Measurements from ENCODE around the gene NELFB. TPM values are rescaled to one million over a fixed set of nuclear protein-coding genes. Genes with fewer than 3 reads are reported as not detected.

NELFB gene
- total and polyA plus RNA-seq, 4 donors, result 4.7 to 24.6 (median 18.1) TPM

GRCh38 chr9:137297966-137298365 is 42.8 kb downstream of the NELFB start:
- no peak for DNase-seq (ENCODE audit: low spot score)
- Histone ChIP-seq H3K27ac (ENCODE audit: low read depth in 1 of 2, low read length in 2 of 2) (peak overlapping the region in 1 of 2 donors; percentile 54), H3K36me3 (ENCODE audit: control insufficient read depth in 4 of 4, insufficient read depth in 3 of 4, low read depth in 1 of 4, low read length in 3 of 4) (no peaks in the 10 kb centered on the region), H3K9me3 (ENCODE audit: control insufficient read depth in 4 of 4, low read length in 3 of 4) (no peaks in the 10 kb centered on the region), H3K27me3 (ENCODE audit: control insufficient read depth in 4 of 4, insufficient read depth in 4 of 4, low read length in 3 of 4) (peaks cover 0 to 3% (median 0%) of the 10 kb centered on the region in 4 donors), H3K4me1 (ENCODE audit: control insufficient read depth in 4 of 4, insufficient read depth in 4 of 4, low read length in 3 of 4) (peaks cover 14 to 69% (median 35%) of the 10 kb centered on the region in 4 donors), H3K4me3 (ENCODE audit: low read depth in 1 of 3, low read length in 3 of 3) (no peak overlapping the region), H3K9ac (ENCODE audit: low read depth in 1 of 2, low read length in 2 of 2) (no peak overlapping the region)
- TF ChIP-seq FOXA1 (IDR thresholded peaks at IDR 0.05), result no peak
- no peak for TF ChIP-seq MAX (IDR thresholded peaks at IDR 0.05)
- TF ChIP-seq ATF3 (IDR thresholded peaks at IDR 0.05), result no peak
- 64% methylated on average over 7 of the region's 7 CpGs for WGBS

- Histone ChIP-seq H3K9me3 (ENCODE audit: control insufficient read depth in 4 of 4, low read length in 3 of 4) (no peaks in the 10 kb centered on the region), H3K4me1 (ENCODE audit: control insufficient read depth in 4 of 4, insufficient read depth in 4 of 4, low read length in 3 of 4) (peaks cover 14 to 69% (median 37%) of the 10 kb centered on the region in 4 donors), H3K27me3 (ENCODE audit: control insufficient read depth in 4 of 4, insufficient read depth in 4 of 4, low read length in 3 of 4) (peaks cover 0 to 3% (median 0%) of the 10 kb centered on the region in 4 donors), H3K9ac (ENCODE audit: low read depth in 1 of 2, low read length in 2 of 2) (no peak overlapping the region), H3K36me3 (ENCODE audit: control insufficient read depth in 4 of 4, insufficient read depth in 3 of 4, low read depth in 1 of 4, low read length in 3 of 4) (no peaks in the 10 kb centered on the region), H3K27ac (ENCODE audit: low read depth in 1 of 2, low read length in 2 of 2) (peak overlapping the region; percentile 17 to 54), H3K4me3 (ENCODE audit: low read depth in 1 of 3, low read length in 3 of 3) (no peak overlapping the region)
- WGBS, result 65% methylated on average over 24 of the region's 24 CpGs
- peak; percentile 15 for TF ChIP-seq NR2F2 (IDR thresholded peaks at IDR 0.05)
- TF ChIP-seq REST (IDR thresholded peaks at IDR 0.05), result no peak
- TF ChIP-seq YY1 (IDR thresholded peaks at IDR 0.05), result no peak
- peak; percentile 29 for DNase-seq (ENCODE audit: low spot score)
Measured at GRCh38 chr9:137298401-137299202, 43.5 kb downstream of the NELFB start.

- Histone ChIP-seq H3K36me3 (ENCODE audit: control insufficient read depth in 4 of 4, insufficient read depth in 3 of 4, low read depth in 1 of 4, low read length in 3 of 4) (no peaks in the 10 kb centered on the region), H3K9me3 (ENCODE audit: control insufficient read depth in 4 of 4, low read length in 3 of 4) (no peaks in the 10 kb centered on the region), H3K4me3 (ENCODE audit: low read depth in 1 of 3, low read length in 3 of 3) (no peak overlapping the region), H3K27me3 (ENCODE audit: control insufficient read depth in 4 of 4, insufficient read depth in 4 of 4, low read length in 3 of 4) (peaks cover 0 to 3% (median 0%) of the 10 kb centered on the region in 4 donors), H3K27ac (ENCODE audit: low read depth in 1 of 2, low read length in 2 of 2) (peak overlapping the region in 1 of 2 donors; percentile 54), H3K9ac (ENCODE audit: low read depth in 1 of 2, low read length in 2 of 2) (no peak overlapping the region), H3K4me1 (ENCODE audit: control insufficient read depth in 4 of 4, insufficient read depth in 4 of 4, low read length in 3 of 4) (peaks cover 14 to 66% (median 36%) of the 10 kb centered on the region in 4 donors)
- 42% methylated on average over 10 of the region's 10 CpGs for WGBS
- DNase-seq (ENCODE audit: low spot score), result peak; percentile 33
- TF ChIP-seq FOXA2 (IDR thresholded peaks at IDR 0.05), result no peak
- no peak for TF ChIP-seq FOXA1 (IDR thresholded peaks at IDR 0.05)
- no peak for TF ChIP-seq CTCF (IDR thresholded peaks at IDR 0.05; ENCODE audit: low read depth, low read length, missing input control)
- TF ChIP-seq TAF1 (conservative IDR thresholded peaks at IDR 0.05), result no peak
- no peak for TF ChIP-seq EGR1 (IDR thresholded peaks at IDR 0.05; ENCODE audit: low read depth in 2 of 2)
Measured at GRCh38 chr9:137299203-137299565, 44.1 kb downstream of the NELFB start.
